T-helper 22 cell (primary cell): Measurements from ENCODE around the gene PKNOX2.

ENCODE experiments used
- DNase-seq: peaks from one replicate; pipeline ENCODE4 v3.0.0-alpha.2; 2020; ENCODE audit warnings: low read depth

The PKNOX2 gene

DNA sequence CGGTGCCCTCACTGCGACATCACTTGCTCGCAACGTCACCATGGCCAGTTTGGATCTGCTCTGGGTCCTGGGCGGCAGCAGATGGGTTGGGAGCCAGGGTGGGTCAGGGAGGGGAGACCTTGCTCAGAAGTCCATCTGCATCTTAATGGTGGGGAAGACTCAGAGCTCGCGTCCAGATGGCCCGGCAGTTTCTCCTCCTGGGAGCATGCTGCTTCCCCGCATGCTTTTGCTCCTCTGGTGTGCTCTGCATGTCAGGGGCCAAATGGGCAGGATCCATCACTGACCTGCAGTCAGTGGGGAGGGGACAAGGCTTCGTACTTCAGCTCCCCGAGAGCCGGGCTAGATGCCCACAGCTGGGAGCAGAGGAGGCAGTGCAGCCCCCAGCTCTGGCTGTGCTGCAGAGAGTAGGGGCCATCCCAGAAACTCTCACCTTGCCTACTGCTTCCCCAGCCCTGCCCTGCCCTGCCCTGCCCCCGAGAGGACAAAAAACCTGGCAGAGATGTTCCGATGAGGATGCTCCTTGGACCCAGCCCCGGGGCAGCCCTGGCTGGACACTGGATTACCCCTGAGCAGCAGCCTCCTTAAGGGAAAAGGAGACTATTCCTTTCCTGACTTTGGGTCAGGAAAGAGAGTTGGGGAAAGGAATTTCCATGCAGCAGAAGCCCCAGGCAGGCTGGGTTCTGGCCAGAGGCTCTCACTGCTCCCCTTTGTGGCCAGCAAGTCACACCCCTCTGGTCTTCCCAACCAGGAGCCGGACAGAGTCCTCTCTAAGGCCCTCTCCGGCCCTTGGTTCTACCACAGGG is 149.9 kb downstream of the PKNOX2 start:
- DNase-seq, result no peak

- DNase-seq, result no peak
These were observed 150.7 kb downstream of the PKNOX2 start for GRCh38 chr11:125315079-125315740.

GRCh38 chr11:125317416-125317815 is 152.9 kb downstream of the PKNOX2 start:
- DNase-seq, result no peak

GRCh38 chr11:125319649-125320048 is 155.1 kb downstream of the PKNOX2 start:
- DNase-seq, result no peak

GRCh38 chr11:125320347-125321076 is 156.0 kb downstream of the PKNOX2 start:
- no peak for DNase-seq

DNA sequence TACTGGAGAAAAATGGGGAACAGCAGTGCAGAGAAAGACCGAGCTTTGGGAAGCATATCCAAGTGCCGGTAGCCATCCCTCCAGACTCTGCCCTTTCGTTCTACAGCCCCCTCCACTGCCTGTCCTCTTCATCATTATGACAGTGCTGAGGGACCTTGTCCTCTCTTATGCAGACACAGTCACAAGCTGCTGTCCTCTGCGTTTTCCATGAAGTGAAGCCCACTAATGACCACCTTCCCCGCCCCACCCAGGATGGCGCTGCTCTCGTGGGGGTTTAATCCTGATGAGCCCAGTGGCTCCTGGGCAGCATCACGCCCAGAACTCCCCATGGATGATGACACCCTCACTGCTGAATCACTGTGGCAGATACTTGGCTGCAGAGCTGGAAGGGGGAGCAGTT is 157.7 kb downstream of the PKNOX2 start:
- no peak for DNase-seq

DNA sequence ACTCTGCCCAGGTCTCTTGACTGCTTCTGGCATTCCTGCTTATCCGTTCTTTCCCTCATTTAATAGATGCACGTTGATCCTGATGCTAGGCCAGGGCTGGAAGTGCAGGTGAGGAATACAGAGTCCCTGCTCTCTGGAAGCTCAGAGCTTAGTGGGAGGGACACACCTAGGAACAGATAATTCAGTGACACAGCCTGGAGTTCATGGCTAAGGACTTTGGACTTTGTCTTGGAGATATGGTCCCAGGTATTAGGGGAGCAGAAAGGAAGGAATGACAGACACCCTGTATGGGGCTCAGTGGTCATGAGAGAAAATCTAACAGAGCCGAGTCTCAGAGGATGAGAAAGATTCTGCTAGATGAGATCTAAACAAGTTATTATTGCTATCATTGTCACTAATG is 160.6 kb downstream of the PKNOX2 start:
- DNase-seq, result no peak

DNA sequence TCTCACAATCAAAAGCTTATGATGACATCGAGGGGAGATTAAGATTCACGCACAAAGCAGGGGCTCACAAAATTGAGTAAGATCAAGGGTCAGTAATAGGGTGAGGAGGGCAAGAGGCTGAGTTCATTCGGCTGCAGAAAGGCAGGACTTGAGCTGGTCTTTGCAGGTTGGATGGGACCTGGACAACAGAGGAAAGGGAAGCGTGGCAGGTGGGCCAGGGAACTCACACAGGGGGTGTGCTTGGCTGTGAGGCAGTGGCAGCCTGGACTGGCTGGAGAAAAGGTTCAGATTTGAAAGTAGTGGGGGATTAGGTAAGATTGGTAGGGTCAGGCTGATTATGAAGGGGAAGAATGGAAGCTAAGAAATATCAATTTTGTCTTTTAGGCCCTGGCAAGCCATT is 161.6 kb downstream of the PKNOX2 start:
- no peak for DNase-seq

- DNase-seq, result no peak
These were observed 163.1 kb downstream of the PKNOX2 start for GRCh38 chr11:125327518-125328224.

- no peak for DNase-seq
These were observed 163.7 kb downstream of the PKNOX2 start for GRCh38 chr11:125328225-125328580.

DNA sequence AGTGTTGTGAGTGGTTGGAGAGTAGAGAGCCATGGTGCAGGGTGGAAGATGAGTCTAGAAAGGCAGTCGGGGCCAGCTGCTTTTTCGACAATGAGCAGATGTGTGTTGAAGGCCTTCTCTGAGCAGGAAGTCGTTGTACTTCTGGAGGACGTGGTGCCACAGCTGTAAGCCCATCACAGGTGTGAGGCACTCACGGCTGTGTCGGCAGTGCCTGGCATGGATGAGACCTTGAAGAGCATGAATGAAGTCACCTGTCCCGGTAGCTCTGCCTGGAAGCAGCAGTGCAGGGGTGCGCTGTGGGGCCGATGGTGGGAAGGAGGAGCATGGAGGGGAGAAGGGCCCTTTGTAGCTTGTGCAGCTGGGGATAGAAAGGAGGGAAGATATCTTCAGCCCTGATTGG is 165.2 kb downstream of the PKNOX2 start:
- DNase-seq, result no peak

DNA sequence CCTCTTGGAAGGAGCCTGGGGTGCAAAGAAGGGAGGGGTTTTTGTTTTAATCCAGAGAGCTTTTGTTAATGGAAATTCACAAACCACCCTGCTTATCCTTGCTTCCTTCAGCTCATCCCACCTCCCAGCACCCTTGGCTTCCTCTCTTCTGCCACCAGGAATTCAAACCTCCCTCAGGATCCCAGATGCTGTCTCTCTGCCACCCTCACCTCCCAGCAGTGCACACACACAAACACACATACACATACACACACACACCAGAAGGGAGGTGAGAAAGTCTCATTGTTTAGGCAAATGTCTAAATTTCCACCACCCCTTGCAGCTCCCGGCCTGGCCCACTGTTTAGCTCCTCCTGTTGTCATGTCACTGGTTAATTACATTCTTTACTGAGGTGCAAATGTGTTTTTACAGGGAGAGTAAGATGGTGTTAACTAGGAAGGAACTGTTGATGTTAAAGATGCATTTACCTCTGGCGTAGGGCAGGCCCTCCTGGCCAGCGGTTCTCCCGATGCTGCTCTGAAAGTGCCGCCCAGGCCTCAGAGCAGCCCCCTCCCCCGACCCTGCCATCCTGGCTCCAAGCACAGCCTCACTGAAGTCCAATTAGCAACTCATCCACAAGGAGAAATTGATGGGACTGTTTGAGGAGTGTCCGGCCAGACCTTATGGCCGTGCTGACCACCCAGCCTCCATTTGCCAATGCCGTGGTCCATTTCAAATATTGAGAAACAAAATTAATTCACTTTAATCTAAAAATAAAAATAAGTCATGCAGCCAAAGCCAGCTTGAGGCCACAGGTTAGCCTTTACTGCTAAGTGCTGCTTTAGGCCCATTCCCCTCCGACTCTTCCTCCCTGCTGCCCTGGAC is 166.1 kb downstream of the PKNOX2 start:
- DNase-seq, result no peak

DNA sequence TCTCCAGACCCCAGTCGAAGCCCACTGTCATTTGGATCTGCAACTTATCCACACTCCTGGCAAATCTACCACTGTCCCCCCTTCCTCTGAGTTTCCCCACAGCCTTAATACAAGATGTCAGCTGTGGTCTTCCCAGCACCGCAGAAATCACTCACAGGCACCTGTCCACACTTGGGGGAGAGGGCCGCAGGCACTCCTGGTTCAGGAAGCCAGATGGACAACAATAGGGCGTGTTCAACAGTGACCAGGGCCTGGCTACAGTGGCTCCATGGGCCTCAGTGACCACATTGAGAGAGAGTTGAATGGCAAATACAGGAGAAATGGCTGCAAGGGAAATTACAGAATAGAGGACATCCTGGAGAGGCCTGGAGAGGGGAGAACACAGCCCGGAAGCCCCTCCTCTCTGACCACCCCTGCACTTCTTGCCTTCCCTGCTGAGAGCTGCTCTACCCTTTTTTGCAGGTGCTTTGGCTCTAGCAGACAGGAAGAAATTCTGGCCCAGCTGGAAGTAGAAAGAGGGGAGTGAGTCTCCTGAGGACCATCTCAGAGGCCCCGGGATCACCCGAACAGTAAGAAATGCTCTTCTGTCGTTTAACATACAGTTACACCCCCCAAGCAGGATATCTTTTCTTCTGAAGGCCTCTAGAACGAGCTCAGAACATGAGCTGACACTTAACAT is 166.9 kb downstream of the PKNOX2 start:
- no peak for DNase-seq

DNA sequence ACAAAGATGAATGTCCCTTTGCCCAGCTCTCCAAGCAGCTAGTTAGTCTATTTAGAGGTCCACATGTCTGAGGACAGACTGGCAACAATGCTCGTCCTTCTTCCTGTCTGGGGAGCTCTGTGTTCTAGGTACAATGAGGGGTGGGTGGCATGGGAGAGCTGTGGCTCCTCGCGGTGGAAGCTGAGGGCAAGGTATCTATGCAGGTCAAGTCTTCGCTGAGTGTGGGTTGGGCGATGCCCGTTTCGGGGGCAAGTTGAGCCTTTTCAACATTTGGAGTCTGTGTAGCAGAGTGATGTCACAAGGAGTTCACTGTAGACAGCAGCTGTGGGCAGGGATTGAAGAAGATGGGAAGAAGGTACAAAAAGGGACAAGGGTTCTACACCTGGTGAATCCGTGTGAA is 168.3 kb downstream of the PKNOX2 start:
- no peak for DNase-seq

- DNase-seq, result no peak
These were observed 169.0 kb downstream of the PKNOX2 start for GRCh38 chr11:125333354-125334073.

- DNase-seq, result no peak
These were observed 170.6 kb downstream of the PKNOX2 start for GRCh38 chr11:125335106-125335505.

GRCh38 chr11:125337836-125338834 is 173.6 kb downstream of the PKNOX2 start:
- no peak for DNase-seq

DNA sequence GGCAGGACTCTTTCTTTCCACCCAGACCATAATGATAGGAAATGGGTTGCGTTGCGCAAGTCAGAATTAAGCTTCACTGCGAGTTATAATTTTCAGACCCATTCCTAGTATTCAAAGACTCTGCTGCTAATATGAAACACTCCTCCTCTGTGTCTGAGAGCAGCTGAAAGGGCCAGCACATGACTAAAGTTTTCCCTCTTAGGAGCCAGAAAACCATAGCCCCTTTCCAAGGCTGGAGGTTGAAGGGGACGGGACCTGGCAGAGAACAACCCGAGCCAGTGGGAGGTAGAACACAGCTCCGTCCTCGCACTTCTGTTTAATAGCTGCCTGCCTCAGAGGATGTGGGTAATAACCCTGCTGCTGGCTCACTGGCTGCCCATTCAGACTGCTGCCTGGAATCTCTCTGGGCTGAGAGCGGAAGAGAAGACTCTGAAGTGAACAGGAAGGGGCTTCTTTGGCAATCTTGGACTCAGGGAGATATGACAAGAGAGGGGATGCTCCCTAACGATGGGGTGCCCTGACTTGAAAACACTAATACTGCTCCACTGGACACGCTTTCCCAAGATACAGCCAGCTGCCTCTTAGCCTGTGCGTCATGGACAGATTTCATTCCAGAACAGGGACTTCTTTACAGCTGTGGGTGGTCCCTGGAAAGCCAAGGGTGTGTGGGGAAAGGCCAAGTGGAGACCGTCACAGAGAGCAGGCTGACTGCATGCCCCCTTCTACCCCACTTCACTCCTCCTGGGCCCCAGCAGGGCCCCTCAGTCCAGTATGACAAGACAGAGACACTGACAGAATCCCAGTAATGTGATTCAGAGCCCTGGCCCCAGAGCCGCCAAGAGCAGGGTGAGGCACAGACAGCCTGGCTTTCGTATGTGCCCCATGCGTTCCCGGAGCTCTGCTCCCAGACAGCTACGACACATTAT is 174.6 kb downstream of the PKNOX2 start:
- DNase-seq, result no peak
